ENCODE results near the gene ADGB. TPM values are rescaled to one million over a fixed set of nuclear protein-coding genes. Genes with fewer than 3 reads are reported as not detected.

ADGB gene
- total and polyA plus RNA-seq, 2 donors (not counting 1 experiment from before 2014, with no cell fraction given) = not detected

DNA sequence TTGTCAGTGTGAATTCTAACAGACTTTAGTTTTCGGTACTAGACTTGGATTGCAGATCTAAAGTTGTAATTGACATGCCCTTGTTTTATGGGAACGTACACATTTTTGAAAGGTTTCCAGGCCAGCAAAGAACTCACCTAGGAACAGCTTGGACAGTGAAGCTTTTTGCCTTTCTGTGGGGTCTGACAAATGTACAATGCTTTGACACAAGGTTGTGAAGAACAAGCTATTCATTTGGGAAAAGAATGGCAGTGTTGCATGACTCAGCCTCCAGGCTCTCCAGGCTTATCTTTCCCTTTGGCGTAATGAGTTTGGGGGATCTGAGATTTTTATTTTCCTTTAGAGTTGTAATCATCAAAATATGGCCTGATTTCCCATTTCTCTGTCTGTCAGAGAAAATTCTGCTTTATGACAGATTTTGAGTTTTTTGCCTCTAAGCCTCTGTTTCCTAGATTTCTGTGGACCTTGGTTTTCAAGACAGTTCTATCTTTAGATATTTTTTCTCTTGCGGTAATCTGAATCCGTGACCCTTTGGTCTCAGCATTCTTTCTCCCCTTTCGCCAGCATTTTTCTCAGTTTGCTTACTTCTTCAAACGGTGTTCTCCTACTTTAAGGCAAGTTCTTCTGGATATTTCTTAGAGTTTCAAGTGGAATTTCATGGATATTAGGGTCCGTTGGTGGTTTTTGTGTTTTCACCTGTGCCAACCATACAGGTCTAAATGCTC lies 221.0 kb downstream of the ADGB start:
- H3K9me3 ChIP-seq (ENCODE audit: control insufficient read depth, insufficient read depth, low read depth, low read length) = no peaks in the 10 kb centered on the region
- H3K36me3 ChIP-seq (ENCODE audit: control insufficient read depth, insufficient read depth, low read length) = no peaks in the 10 kb centered on the region
- no peaks in the 10 kb centered on the region for H3K79me2 ChIP-seq (ENCODE audit: control insufficient read depth, insufficient read depth, low read length)
- H4K20me1 ChIP-seq (ENCODE audit: control insufficient read depth, extremely low read depth, insufficient read depth, low read length) = no peaks in the 10 kb centered on the region
- H3K4me2 ChIP-seq (ENCODE audit: extremely low read depth, insufficient read depth, low read length) = no peak overlapping the region
- H3K4me1 ChIP-seq (ENCODE audit: control insufficient read depth, extremely low read depth, insufficient read depth, low read length) = no peaks in the 10 kb centered on the region
- H3K4me3 ChIP-seq (replicated peaks in 1 of 4; ENCODE audit: control extremely low read depth in 1 of 4, insufficient read depth in 1 of 4, low read depth in 3 of 4, low read length in 4 of 4) = no peak overlapping the region
- no peak overlapping the region for H3K27ac ChIP-seq (ENCODE audit: insufficient read depth, low read length)
- H2AFZ ChIP-seq (ENCODE audit: low read length) = no peak overlapping the region
- peak in 1 of 2 donors; percentile 77 for DNase-seq (ENCODE audit: low read depth in 2 of 2)
- no peak overlapping the region for H3K9ac ChIP-seq (ENCODE audit: insufficient read depth, low read length)
- no peak for TF ChIP-seq EZH2 (IDR thresholded peaks at IDR 0.05; ENCODE audit: low read length, missing control alignments)
- TF ChIP-seq, protein P1, sequence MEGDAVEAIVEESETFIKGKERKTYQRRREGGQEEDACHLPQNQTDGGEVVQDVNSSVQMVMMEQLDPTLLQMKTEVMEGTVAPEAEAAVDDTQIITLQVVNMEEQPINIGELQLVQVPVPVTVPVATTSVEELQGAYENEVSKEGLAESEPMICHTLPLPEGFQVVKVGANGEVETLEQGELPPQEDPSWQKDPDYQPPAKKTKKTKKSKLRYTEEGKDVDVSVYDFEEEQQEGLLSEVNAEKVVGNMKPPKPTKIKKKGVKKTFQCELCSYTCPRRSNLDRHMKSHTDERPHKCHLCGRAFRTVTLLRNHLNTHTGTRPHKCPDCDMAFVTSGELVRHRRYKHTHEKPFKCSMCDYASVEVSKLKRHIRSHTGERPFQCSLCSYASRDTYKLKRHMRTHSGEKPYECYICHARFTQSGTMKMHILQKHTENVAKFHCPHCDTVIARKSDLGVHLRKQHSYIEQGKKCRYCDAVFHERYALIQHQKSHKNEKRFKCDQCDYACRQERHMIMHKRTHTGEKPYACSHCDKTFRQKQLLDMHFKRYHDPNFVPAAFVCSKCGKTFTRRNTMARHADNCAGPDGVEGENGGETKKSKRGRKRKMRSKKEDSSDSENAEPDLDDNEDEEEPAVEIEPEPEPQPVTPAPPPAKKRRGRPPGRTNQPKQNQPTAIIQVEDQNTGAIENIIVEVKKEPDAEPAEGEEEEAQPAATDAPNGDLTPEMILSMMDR (conservative IDR thresholded peaks at IDR 0.05 in 1 of 2, IDR thresholded peaks at IDR 0.05 in 1 of 2; ENCODE audit: low read depth in 1 of 2, low read length in 2 of 2) = no peak
- H3K27me3 ChIP-seq (ENCODE audit: control insufficient read depth, insufficient read depth, low read length) = no peaks in the 10 kb centered on the region

DNA sequence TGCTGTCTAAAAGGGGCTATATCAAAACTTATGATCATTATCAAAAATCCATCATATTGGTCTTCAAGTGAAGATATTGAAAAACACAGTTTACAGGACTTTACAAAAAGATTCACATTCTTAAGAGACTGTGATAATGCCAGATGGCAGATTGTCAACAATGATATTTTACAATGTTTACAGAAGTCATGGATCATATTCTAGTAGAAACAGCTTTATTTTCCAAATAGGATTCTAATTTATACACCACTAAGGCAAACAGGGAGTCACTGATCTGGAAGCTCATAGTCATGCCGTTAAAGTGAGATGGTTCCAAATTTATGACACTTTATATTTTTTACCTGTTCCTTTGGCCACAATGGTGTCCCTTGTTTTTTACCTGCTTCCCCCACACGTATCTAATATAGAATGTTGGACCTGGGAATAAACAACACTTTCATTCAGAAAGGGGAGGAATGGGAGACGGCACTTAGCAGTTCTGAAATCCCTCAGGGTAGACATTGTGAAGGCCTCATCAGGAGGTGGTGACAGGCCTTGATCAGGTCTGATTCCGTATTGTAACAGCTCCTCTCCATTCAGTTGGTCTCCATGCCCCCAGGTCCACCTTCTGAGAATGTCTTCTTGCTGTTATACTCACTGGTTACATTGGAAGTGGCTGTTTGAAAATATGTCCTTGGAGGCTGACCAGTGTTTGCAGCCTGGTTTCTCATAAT lies 228.6 kb downstream of the ADGB start:
- H3K27me3 ChIP-seq (ENCODE audit: control insufficient read depth, insufficient read depth, low read length) = no peaks in the 10 kb centered on the region
- TF ChIP-seq, protein P1 (conservative IDR thresholded peaks at IDR 0.05 in 1 of 2, IDR thresholded peaks at IDR 0.05 in 1 of 2; ENCODE audit: low read depth in 1 of 2, low read length in 2 of 2) = no peak
- no peak for TF ChIP-seq EZH2 (IDR thresholded peaks at IDR 0.05; ENCODE audit: low read length, missing control alignments)
- no peak for DNase-seq (ENCODE audit: low read depth in 2 of 2)
- no peaks in the 10 kb centered on the region for H3K36me3 ChIP-seq (ENCODE audit: control insufficient read depth, insufficient read depth, low read length)
- no peak overlapping the region for H3K27ac ChIP-seq (ENCODE audit: insufficient read depth, low read length)
- H3K79me2 ChIP-seq (ENCODE audit: control insufficient read depth, insufficient read depth, low read length) = no peaks in the 10 kb centered on the region
- H2AFZ ChIP-seq (ENCODE audit: low read length) = no peak overlapping the region
- H3K4me2 ChIP-seq (ENCODE audit: extremely low read depth, insufficient read depth, low read length) = no peak overlapping the region
- H3K9me3 ChIP-seq (ENCODE audit: control insufficient read depth, insufficient read depth, low read depth, low read length) = no peaks in the 10 kb centered on the region
- no peaks in the 10 kb centered on the region for H3K4me1 ChIP-seq (ENCODE audit: control insufficient read depth, extremely low read depth, insufficient read depth, low read length)
- H3K9ac ChIP-seq (ENCODE audit: insufficient read depth, low read length) = no peak overlapping the region
- no peaks in the 10 kb centered on the region for H4K20me1 ChIP-seq (ENCODE audit: control insufficient read depth, extremely low read depth, insufficient read depth, low read length)
- no peak overlapping the region for H3K4me3 ChIP-seq (replicated peaks in 1 of 4; ENCODE audit: control extremely low read depth in 1 of 4, insufficient read depth in 1 of 4, low read depth in 3 of 4, low read length in 4 of 4)

DNA sequence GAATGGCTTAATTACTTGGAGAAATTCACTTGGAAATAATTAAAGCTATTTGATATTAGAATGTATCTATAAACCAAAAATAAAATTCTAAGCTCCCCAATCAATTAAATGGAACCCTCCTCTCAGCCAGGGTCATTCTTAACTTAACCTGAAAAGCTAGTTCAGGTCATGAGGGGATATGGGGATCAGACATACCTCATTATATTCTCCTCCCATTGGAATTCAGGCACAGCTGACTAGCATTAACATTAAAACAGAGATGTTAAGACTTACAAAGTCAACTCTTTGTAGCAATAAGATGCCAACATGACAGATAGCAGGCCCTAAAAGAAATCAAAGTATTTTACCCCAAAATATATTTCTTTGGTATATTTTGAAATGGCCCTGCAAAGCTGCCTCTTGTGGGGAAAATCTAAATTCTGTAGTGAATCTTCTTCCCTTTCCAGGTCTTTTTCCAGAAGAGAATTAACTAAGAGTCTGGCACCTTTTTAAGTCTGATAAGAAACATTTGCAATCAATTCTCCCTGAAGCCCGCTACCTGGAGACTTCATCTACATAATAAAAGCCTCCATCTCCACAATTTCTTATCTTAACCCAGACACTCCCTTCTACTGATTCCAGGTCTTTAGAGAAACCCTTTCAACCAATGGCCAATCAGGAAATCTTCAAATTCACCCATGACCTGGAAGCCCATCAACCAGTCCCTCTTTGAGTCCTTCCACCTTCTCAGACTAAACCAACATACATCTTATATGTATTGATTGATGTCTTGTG lies 231.2 kb downstream of the ADGB start:
- H4K20me1 ChIP-seq (ENCODE audit: control insufficient read depth, extremely low read depth, insufficient read depth, low read length) = no peaks in the 10 kb centered on the region
- H3K79me2 ChIP-seq (ENCODE audit: control insufficient read depth, insufficient read depth, low read length) = no peaks in the 10 kb centered on the region
- H3K9me3 ChIP-seq (ENCODE audit: control insufficient read depth, insufficient read depth, low read depth, low read length) = no peaks in the 10 kb centered on the region
- H3K4me2 ChIP-seq (ENCODE audit: extremely low read depth, insufficient read depth, low read length) = no peak overlapping the region
- no peak overlapping the region for H2AFZ ChIP-seq (ENCODE audit: low read length)
- H3K9ac ChIP-seq (ENCODE audit: insufficient read depth, low read length) = no peak overlapping the region
- H3K27me3 ChIP-seq (ENCODE audit: control insufficient read depth, insufficient read depth, low read length) = no peaks in the 10 kb centered on the region
- H3K27ac ChIP-seq (ENCODE audit: insufficient read depth, low read length) = no peak overlapping the region
- TF ChIP-seq EZH2 (IDR thresholded peaks at IDR 0.05; ENCODE audit: low read length, missing control alignments) = no peak
- TF ChIP-seq, protein P1 (conservative IDR thresholded peaks at IDR 0.05 in 1 of 2, IDR thresholded peaks at IDR 0.05 in 1 of 2; ENCODE audit: low read depth in 1 of 2, low read length in 2 of 2) = no peak
- no peaks in the 10 kb centered on the region for H3K36me3 ChIP-seq (ENCODE audit: control insufficient read depth, insufficient read depth, low read length)
- H3K4me3 ChIP-seq (replicated peaks in 1 of 4; ENCODE audit: control extremely low read depth in 1 of 4, insufficient read depth in 1 of 4, low read depth in 3 of 4, low read length in 4 of 4) = no peak overlapping the region
- no peak for DNase-seq (ENCODE audit: low read depth in 2 of 2)
- H3K4me1 ChIP-seq (ENCODE audit: control insufficient read depth, extremely low read depth, insufficient read depth, low read length) = no peaks in the 10 kb centered on the region

All from fibroblast of lung (primary cell).